ENCODE results near the gene ACTR2. TPM values are rescaled to one million over a fixed set of nuclear protein-coding genes. Genes with fewer than 3 reads are reported as not detected.

The ACTR2 gene
- total and polyA plus RNA-seq, 9 of the 15 experiments (the other 6 are each of a cell fraction or from before 2014, with no cell fraction given): 47.3 to 239 (median 108) TPM

- TF ChIP-seq, protein P1, sequence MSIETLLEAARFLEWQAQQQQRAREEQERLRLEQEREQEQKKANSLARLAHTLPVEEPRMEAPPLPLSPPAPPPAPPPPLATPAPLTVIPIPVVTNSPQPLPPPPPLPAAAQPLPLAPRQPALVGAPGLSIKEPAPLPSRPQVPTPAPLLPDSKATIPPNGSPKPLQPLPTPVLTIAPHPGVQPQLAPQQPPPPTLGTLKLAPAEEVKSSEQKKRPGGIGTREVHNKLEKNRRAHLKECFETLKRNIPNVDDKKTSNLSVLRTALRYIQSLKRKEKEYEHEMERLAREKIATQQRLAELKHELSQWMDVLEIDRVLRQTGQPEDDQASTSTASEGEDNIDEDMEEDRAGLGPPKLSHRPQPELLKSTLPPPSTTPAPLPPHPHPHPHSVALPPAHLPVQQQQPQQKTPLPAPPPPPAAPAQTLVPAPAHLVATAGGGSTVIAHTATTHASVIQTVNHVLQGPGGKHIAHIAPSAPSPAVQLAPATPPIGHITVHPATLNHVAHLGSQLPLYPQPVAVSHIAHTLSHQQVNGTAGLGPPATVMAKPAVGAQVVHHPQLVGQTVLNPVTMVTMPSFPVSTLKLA (conservative IDR thresholded peaks at IDR 0.05): peak in 1 of 2 experiments; percentile 13; a peak in 1 of 4 replicates
- TF ChIP-seq, protein P2, sequence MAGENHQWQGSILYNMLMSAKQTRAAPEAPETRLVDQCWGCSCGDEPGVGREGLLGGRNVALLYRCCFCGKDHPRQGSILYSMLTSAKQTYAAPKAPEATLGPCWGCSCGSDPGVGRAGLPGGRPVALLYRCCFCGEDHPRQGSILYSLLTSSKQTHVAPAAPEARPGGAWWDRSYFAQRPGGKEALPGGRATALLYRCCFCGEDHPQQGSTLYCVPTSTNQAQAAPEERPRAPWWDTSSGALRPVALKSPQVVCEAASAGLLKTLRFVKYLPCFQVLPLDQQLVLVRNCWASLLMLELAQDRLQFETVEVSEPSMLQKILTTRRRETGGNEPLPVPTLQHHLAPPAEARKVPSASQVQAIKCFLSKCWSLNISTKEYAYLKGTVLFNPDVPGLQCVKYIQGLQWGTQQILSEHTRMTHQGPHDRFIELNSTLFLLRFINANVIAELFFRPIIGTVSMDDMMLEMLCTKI (IDR thresholded peaks at IDR 0.05; ENCODE audit: partially characterized antibody): no peak
- TF ChIP-seq STAG1 (CRISPR knock-in tag; IDR thresholded peaks at IDR 0.05; ENCODE audit: borderline replicate concordance) (peak; percentile 53; the same call in 1 of the 2 replicates), RAD21 (CRISPR knock-in tag; conservative IDR thresholded peaks at IDR 0.05 in 1 of 2, IDR thresholded peaks at IDR 0.05 in 1 of 2) (peak; percentile 71 to 89), ELF4 (CRISPR knock-in tag; IDR thresholded peaks at IDR 0.05) (peak; percentile 70; the same call in 1 of the 2 replicates), CSDE1 (IDR thresholded peaks at IDR 0.05) (no peak), HDGF (IDR thresholded peaks at IDR 0.05) (peak; percentile 71; the same call in 1 of the 2 replicates), ARID2 (IDR thresholded peaks at IDR 0.05) (0 out of 2 replicates have a peak, but pooled peaks have one; percentile 44)
These were observed 40.5 kb upstream of the ACTR2 start (continued) for GRCh38 chr2:65186872-65187851.

Measured in K562 (cell line).